RWPE2 (cell line): ENCODE data around the gene AKR1A1.

ENCODE experiments used
- ATAC-seq: fragments of 200-7000 bp; cut with Tn5 transposase; 3 replicates; pipeline ENCODE4 v1.9.1; 2021; ENCODE audit warnings: low read depth
- DNase-seq: peaks from one replicate; pipeline ENCODE4 v3.0.0-alpha.2; 2020; ENCODE audit warnings: low spot score
- H3K27ac ChIP-seq: fragments of 450-650 bp; 2 replicates; pipeline ENCODE4 v1.5.1; 2017; ENCODE audit warnings: mild to moderate bottlenecking; ENCODE audit not compliant: poor library complexity, severe bottlenecking
- H3K27me3 ChIP-seq: fragments of 250-450 bp; sonication (Bioruptor Pico); 2 replicates; pipeline ENCODE4 v1.5.1; 2021; ENCODE audit warnings: mild to moderate bottlenecking, moderate library complexity; ENCODE audit not compliant: insufficient read depth, poor library complexity, severe bottlenecking
- H3K36me3 ChIP-seq: fragments of 250-450 bp; sonication (Bioruptor Pico); 2 replicates; pipeline ENCODE4 v1.5.1; 2020; ENCODE audit warnings: low read depth, mild to moderate bottlenecking, moderate library complexity
- H3K4me1 ChIP-seq: fragments of 250-450 bp; sonication (Bioruptor Pico); 2 replicates; pipeline ENCODE4 v1.5.1; 2021; ENCODE audit warnings: mild to moderate bottlenecking, moderate library complexity; ENCODE audit not compliant: insufficient read depth, poor library complexity, severe bottlenecking
- H3K4me3 ChIP-seq: fragments of 250-450 bp; sonication (Bioruptor Pico); 2 replicates; pipeline ENCODE4 v1.5.1; 2021; ENCODE audit warnings: mild to moderate bottlenecking, moderate library complexity; ENCODE audit not compliant: severe bottlenecking
- H3K9me3 ChIP-seq: fragments of 250-450 bp; sonication (Bioruptor Pico); 2 replicates; pipeline ENCODE4 v1.5.1; 2021; ENCODE audit warnings: mild to moderate bottlenecking, moderate library complexity; ENCODE audit not compliant: severe bottlenecking
- CTCF ChIP-seq: fragments of 450-650 bp; IDR thresholded peaks from one replicate; pipeline ENCODE4 v1.5.1; 2017; ENCODE audit warnings: mild to moderate bottlenecking, moderate library complexity; ENCODE audit not compliant: poor library complexity, severe bottlenecking

AKR1A1 gene

DNA sequence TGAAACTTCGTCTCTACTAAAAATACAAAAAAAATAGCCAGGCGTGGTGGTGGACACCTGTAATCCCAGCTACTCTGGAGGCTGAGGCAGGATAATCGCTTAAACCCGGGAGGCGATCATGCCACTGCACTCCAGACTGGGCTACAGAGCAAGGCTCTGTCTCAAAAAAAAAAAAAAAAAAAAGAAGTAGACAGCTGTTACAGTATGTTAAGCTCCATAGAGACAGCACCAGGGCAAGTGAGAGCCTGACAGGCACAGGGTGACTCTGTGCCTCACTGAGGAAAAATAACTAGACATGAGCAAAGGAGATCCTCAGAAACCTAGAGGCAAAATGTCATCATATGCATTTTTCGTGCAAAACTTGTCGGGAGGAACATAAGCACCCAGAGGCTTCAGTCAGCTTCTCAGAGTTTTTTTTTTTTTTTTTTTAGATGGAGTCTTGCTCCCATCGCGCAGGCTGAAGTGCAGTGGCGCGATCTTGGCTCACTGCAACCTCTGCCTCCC is 19.9 kb upstream of the AKR1A1 start:
- no peak for ATAC-seq
- Histone ChIP-seq H3K36me3 (no peaks in the 10 kb centered on the region), H3K9me3 (no peaks in the 10 kb centered on the region), H3K4me3 (no peak overlapping the region), H3K27ac (no peak overlapping the region), H3K27me3 (no peaks in the 10 kb centered on the region), H3K4me1 (no peaks in the 10 kb centered on the region)
- TF ChIP-seq CTCF: no peak
- no peak for DNase-seq

DNA sequence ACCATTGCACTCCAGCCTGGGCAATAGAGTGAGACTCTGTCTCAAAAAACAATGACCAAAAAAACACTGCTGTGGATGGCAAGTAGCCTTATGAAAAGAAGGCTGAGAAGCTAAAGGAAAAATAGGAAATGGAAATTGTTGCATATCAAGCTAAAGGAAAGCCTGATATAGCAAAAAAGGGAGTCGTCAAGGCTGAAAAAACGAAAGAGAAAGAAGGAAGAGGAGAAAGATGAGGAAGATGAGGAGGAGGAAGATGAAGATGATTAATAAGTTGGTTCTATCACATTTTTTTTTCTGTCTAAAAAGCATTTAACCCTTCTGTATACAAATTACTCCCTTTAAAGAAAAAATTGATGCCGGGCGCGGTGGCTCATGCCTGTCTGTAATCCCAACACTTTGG is 18.8 kb upstream of the AKR1A1 start:
- H3K9me3 ChIP-seq: no peaks in the 10 kb centered on the region
- H3K27ac ChIP-seq: no peak overlapping the region
- no peak overlapping the region for H3K4me3 ChIP-seq
- H3K36me3 ChIP-seq: no peaks in the 10 kb centered on the region
- no peaks in the 10 kb centered on the region for H3K4me1 ChIP-seq
- H3K27me3 ChIP-seq: no peaks in the 10 kb centered on the region
- ATAC-seq: no peak
- no peak for TF ChIP-seq CTCF
- no peak for DNase-seq

DNA sequence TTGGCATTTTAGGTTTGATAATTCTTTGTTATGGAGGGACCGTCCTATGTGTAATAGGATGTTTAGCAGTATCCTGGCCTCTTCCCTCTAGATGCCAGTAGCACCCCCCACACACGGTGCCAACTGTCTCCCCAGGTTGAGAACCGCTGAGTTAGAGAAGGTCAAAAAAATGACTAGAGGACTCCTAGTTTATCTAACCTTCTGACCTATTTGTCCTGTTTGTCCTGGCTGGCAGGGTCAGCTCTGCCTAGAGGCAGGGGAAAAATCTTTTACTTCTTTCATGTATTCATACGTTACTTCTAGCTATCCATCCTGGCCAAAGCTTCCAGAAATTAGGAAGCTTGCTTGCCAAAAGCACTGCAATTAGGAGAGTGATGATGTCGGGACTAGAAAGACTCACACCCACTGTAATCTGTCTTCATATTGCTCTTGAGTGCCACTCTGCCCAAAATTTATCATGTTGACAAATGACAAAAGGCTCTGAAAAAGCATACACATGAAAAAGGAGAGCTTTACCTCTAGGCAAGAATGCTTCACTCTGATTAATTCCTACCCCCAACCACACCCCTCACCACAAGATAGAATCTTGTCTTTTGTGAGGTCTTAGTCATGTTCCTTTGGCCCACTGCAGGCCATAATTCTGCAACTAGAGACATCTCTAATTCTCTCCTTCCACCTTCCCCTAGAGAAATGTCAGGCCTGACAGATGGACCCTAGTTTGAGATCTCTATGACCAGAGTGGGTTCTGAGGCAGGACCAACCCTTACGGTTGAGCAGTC is 14.4 kb upstream of the AKR1A1 start:
- H3K4me1 ChIP-seq: no peaks in the 10 kb centered on the region
- no peak overlapping the region for H3K4me3 ChIP-seq
- H3K9me3 ChIP-seq: no peaks in the 10 kb centered on the region
- no peak for TF ChIP-seq CTCF
- no peak overlapping the region for H3K27ac ChIP-seq
- ATAC-seq: no peak
- H3K27me3 ChIP-seq: no peaks in the 10 kb centered on the region
- H3K36me3 ChIP-seq: no peaks in the 10 kb centered on the region
- DNase-seq: no peak

DNA sequence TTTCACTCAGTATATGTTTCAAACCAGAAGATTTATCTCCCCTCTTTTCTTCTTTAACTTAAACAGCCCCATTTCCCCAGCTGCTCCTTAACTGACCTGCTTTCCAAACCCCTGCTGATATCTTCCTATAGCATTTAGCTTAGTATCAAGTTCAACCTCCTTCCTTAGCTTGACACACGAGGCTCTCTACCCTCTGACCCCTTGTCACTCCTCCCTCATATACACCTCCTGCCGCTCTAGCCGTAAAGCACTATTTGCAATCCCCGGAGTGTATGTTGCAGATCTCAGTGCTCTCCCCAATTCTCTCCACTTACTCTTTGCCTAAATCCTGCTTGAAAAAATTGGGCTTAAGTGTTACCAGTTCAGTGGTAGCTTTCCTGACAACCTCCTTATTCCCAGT is 13.7 kb upstream of the AKR1A1 start:
- Histone ChIP-seq H3K36me3 (no peaks in the 10 kb centered on the region), H3K9me3 (no peaks in the 10 kb centered on the region), H3K4me3 (no peak overlapping the region), H3K4me1 (no peaks in the 10 kb centered on the region), H3K27me3 (no peaks in the 10 kb centered on the region), H3K27ac (no peak overlapping the region)
- DNase-seq (no peak), ATAC-seq (no peak)
- TF ChIP-seq CTCF: no peak

- Histone ChIP-seq H3K9me3 (no peaks in the 10 kb centered on the region), H3K27ac (no peak overlapping the region), H3K36me3 (no peaks in the 10 kb centered on the region), H3K4me3 (no peak overlapping the region), H3K4me1 (no peaks in the 10 kb centered on the region), H3K27me3 (no peaks in the 10 kb centered on the region)
- DNase-seq (no peak), ATAC-seq (no peak)
- TF ChIP-seq CTCF: no peak
Observed at GRCh38 chr1:45541193-45541592, 9.4 kb upstream of the AKR1A1 start.
